ENCODE data around the gene SHC2.
"Not testable (repeated sequence)": the region's sequence is repeated elsewhere in the genome, so short reads cannot be mapped to it uniquely, and the experiment has no call there.

Gene SHC2

GRCh38 chr19:444677-445210 lies 16.1 kb downstream of the SHC2 start:
- DNase-seq = no peak

- no peak for DNase-seq
These were observed 17.8 kb downstream of the SHC2 start for GRCh38 chr19:443005-443404.

- no peak for DNase-seq
These were observed 18.7 kb downstream of the SHC2 start for GRCh38 chr19:442085-442484.

GRCh38 chr19:441213-441836 lies 19.5 kb downstream of the SHC2 start:
- no peak for DNase-seq

GRCh38 chr19:440391-441212 lies 20.2 kb downstream of the SHC2 start:
- no peak for DNase-seq

- DNase-seq = no peak
These were observed 21.5 kb downstream of the SHC2 start for GRCh38 chr19:439167-439900.

- no peak for DNase-seq
These were observed 22.3 kb downstream of the SHC2 start for GRCh38 chr19:438416-438958.

GRCh38 chr19:437041-437440 lies 23.8 kb downstream of the SHC2 start:
- DNase-seq = no peak

- no peak for DNase-seq
These were observed 24.4 kb downstream of the SHC2 start for GRCh38 chr19:436413-436950.

GRCh38 chr19:435707-436412 lies 25.0 kb downstream of the SHC2 start:
- no peak for DNase-seq

- no peak for DNase-seq
These were observed 25.7 kb downstream of the SHC2 start for GRCh38 chr19:435056-435706.

- DNase-seq = no peak
These were observed 26.5 kb downstream of the SHC2 start for GRCh38 chr19:434152-434960.

- DNase-seq = no peak
These were observed 30.1 kb downstream of the SHC2 start for GRCh38 chr19:430701-431100.

GRCh38 chr19:428149-428548 lies 32.7 kb downstream of the SHC2 start:
- no peak for DNase-seq

- not testable (repeated sequence) for DNase-seq
These were observed 33.2 kb downstream of the SHC2 start for GRCh38 chr19:427675-428074.

GRCh38 chr19:426725-427445 lies 33.9 kb downstream of the SHC2 start:
- DNase-seq = no peak

GRCh38 chr19:425056-425455 lies 35.8 kb downstream of the SHC2 start:
- no peak for DNase-seq

GRCh38 chr19:424546-424945 lies 36.3 kb downstream of the SHC2 start:
- DNase-seq = no peak

- no peak for DNase-seq
These were observed 37.0 kb downstream of the SHC2 start for GRCh38 chr19:423691-424466.

GRCh38 chr19:422917-423226 lies 38.0 kb downstream of the SHC2 start:
- DNase-seq = not testable (repeated sequence)
